GM12892 (cell line): ENCODE data around the gene NFATC2.

Experiments used
- POLR2A ChIP-seq: IDR thresholded peaks from 2 replicates; pipeline ENCODE4 v1.6.1; 2011; ENCODE audit warnings: low read depth, low read length, control low read depth
- POLR2AphosphoS5 ChIP-seq: IDR thresholded peaks from 2 replicates; pipeline ENCODE4 v1.6.1; 2011; ENCODE audit warnings: low read depth, low read length, control low read depth
- TAF1 ChIP-seq: IDR thresholded peaks from 2 replicates; pipeline ENCODE4 v1.6.1; 2011; ENCODE audit warnings: low read depth, mild to moderate bottlenecking, control low read depth, low read length, borderline replicate concordance

GRCh38 chr20:51366155-51366886 is 176.2 kb downstream of the NFATC2 start:
- TF ChIP-seq POLR2AphosphoS5 (no peak), POLR2A (no peak), TAF1 (no peak)
